ENCODE results near the gene NKIRAS2.

NKIRAS2 gene

GRCh38 chr17:42019509-42020404, at the start of gene NKIRAS2:
Gene NKIRAS2 (plus strand): TSS chr17:42020090. CDS start chr17:42021578, 1,488 bp downstream.
- H3K27ac ChIP-seq: peak within 1 kb of the TSS; percentile 73
- TF ChIP-seq, protein P1, sequence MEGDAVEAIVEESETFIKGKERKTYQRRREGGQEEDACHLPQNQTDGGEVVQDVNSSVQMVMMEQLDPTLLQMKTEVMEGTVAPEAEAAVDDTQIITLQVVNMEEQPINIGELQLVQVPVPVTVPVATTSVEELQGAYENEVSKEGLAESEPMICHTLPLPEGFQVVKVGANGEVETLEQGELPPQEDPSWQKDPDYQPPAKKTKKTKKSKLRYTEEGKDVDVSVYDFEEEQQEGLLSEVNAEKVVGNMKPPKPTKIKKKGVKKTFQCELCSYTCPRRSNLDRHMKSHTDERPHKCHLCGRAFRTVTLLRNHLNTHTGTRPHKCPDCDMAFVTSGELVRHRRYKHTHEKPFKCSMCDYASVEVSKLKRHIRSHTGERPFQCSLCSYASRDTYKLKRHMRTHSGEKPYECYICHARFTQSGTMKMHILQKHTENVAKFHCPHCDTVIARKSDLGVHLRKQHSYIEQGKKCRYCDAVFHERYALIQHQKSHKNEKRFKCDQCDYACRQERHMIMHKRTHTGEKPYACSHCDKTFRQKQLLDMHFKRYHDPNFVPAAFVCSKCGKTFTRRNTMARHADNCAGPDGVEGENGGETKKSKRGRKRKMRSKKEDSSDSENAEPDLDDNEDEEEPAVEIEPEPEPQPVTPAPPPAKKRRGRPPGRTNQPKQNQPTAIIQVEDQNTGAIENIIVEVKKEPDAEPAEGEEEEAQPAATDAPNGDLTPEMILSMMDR (conservative IDR thresholded peaks at IDR 0.05): peak; percentile 88

- TF ChIP-seq, protein P1 (conservative IDR thresholded peaks at IDR 0.05): no peak
Measured at GRCh38 chr17:41970901-41971331, 49.0 kb upstream of the NKIRAS2 start.

GRCh38 chr17:41971721-41972523, 48.0 kb upstream of the NKIRAS2 start:
- TF ChIP-seq, protein P1 (conservative IDR thresholded peaks at IDR 0.05): no peak
- peak overlapping the region; percentile 86 for H3K27ac ChIP-seq

More at GRCh38 chr17:41970901-41971331, 49.0 kb upstream of the NKIRAS2 start:
- peak overlapping the region; percentile 86; the same call in 1 of the 2 replicates for H3K27ac ChIP-seq

DNA sequence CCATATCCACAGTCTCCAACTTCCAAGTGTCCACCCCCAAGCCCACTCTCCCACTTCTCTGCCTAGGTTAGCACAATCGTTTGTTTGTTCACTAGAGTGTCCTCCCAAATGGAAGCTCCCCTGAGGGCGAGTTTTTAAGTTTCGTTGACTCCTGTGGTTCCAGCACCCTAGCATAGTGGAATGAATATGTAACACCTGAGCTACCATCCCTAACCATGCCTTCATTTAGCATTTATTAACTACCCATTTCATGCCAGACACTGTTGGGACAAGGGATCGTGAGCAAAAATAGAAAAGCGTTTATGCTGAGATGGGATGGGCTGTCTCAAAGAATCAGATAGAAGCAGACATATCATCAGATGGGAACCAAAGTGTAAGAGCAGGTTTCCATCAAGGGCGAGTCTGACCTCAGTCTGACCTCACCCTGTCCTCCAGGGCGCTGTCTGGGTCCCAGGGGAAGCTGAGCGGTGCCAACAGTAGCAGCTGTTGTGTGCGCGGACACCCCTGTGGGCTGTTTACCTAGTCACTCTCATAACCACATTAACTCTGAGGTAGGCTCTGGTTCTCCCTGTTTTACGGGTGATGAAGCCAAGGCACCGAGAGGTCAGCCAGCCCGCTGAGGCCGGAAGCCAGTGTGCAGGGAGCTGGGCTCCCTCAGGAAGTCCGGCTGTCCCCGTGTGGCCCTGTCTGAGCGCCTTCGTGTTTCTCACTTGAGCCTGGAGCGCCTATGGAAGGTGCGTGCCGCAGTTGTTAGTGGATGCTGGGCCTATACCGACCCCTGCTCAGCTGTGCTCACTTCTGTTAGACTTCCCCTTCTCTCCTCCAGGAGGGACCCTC, 47.1 kb upstream of the NKIRAS2 start:
- peak overlapping the region; percentile 86 for H3K27ac ChIP-seq

GRCh38 chr17:41973408-41973811, 46.5 kb upstream of the NKIRAS2 start:
- TF ChIP-seq, protein P1 (conservative IDR thresholded peaks at IDR 0.05): no peak
- peak overlapping the region; percentile 86 for H3K27ac ChIP-seq

More for the DNA sequence above, 47.1 kb upstream of the NKIRAS2 start:
- TF ChIP-seq, protein P1 (conservative IDR thresholded peaks at IDR 0.05): no peak

- peak overlapping the region; percentile 86 for H3K27ac ChIP-seq
- TF ChIP-seq, protein P1 (conservative IDR thresholded peaks at IDR 0.05): no peak
Measured at GRCh38 chr17:41974031-41974430, 45.9 kb upstream of the NKIRAS2 start.

Measured in VCaP (cell line).